K562 (cell line): ENCODE data around the gene PHLDB3. TPM values are rescaled to one million over a fixed set of nuclear protein-coding genes. Genes with fewer than 3 reads are reported as not detected.

Experiments
- EWSR1 ChIP-seq: fragments of 450-650 bp; IDR thresholded peaks from 2 replicates; pipeline ENCODE4 v1.6.1; 2018; ENCODE audit warnings: borderline replicate concordance, mild to moderate bottlenecking, low read depth, moderate library complexity; ENCODE audit not compliant: partially characterized antibody
- MAFK ChIP-seq: IDR thresholded peaks from 2 replicates; pipeline ENCODE4 v1.6.1; 2011; ENCODE audit warnings: low read length, improper control_type of control experiment
- polyA plus RNA-seq, 8 experiments: library from polyadenylated mRNA; depleted of rRNA in 4 of 8; stranded (reverse) in 5 of 8; unstranded in 3 of 8; fragments of >200 nt; fragmentation: Nextera tagmentation in 2 of 8; fragmentation: Illumina TruSeq in 1 of 8; extraction: Ambion mirVana in 2 of 8; extraction: Trizol in 1 of 8; gene quantifications; 2 replicates each; pipeline versions ENCODE4 v1.2.1 to v1.2.3, GENCODE V29; 2011 to 2014; ENCODE audit warnings: inconsistent platforms in 1 of 8, missing spikeins in 1 of 8
- total RNA-seq, 7 experiments: library from RNA; depleted of rRNA in 6 of 7; stranded (reverse); fragments of >200 nt in 6 of 7; fragmentation: Illumina TruSeq in 2 of 7; extraction: Trizol in 2 of 7; gene quantifications; 2 replicates each; pipeline versions ENCODE4 v1.2.1 to v1.2.3, GENCODE V29; 2011 to 2021; ENCODE audit warnings: low replicate concordance in 1 of 7
- TF ChIP-seq, protein P1 (sequence below): IDR thresholded peaks from 2 replicates; pipeline ENCODE4 v1.6.1; 2016; ENCODE audit warnings: missing genetic modification characterization, missing compliant biosample characterization
- TF ChIP-seq, protein P2 (sequence below), 2 experiments: IDR thresholded peaks in 1 of 2; conservative IDR thresholded peaks in 1 of 2; 2 replicates each; pipeline ENCODE4 v1.6.1; 2016; ENCODE audit warnings: low read depth in 2 of 2, mild to moderate bottlenecking in 1 of 2, missing compliant biosample characterization in 1 of 2, missing genetic modification characterization in 1 of 2, moderate library complexity in 1 of 2

Gene PHLDB3
- total and polyA plus RNA-seq, 9 of the 15 experiments (the other 6 are each of a cell fraction or from before 2014, with no cell fraction given): 0.04 to 23.5 (median 3.9) TPM

GRCh38 chr19:43457809-43458208 lies 46.7 kb downstream of the PHLDB3 start (continued):
- TF ChIP-seq, protein P1, sequence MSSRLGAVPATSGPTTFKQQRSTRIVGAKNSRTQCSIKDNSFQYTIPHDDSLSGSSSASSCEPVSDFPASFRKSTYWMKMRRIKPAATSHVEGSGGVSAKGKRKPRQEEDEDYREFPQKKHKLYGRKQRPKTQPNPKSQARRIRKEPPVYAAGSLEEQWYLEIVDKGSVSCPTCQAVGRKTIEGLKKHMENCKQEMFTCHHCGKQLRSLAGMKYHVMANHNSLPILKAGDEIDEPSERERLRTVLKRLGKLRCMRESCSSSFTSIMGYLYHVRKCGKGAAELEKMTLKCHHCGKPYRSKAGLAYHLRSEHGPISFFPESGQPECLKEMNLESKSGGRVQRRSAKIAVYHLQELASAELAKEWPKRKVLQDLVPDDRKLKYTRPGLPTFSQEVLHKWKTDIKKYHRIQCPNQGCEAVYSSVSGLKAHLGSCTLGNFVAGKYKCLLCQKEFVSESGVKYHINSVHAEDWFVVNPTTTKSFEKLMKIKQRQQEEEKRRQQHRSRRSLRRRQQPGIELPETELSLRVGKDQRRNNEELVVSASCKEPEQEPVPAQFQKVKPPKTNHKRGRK: no peak
- TF ChIP-seq, protein P2, sequence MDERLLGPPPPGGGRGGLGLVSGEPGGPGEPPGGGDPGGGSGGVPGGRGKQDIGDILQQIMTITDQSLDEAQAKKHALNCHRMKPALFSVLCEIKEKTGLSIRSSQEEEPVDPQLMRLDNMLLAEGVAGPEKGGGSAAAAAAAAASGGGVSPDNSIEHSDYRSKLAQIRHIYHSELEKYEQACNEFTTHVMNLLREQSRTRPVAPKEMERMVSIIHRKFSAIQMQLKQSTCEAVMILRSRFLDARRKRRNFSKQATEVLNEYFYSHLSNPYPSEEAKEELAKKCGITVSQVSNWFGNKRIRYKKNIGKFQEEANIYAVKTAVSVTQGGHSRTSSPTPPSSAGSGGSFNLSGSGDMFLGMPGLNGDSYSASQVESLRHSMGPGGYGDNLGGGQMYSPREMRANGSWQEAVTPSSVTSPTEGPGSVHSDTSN (CRISPR knock-in tag; IDR thresholded peaks at IDR 0.05; ENCODE audit: low read depth): no peak
- TF ChIP-seq, protein P2 (tag; conservative IDR thresholded peaks at IDR 0.05; ENCODE audit: low read depth): peak; percentile 54
- TF ChIP-seq EWSR1: no peak
- TF ChIP-seq MAFK: peak; percentile 43; the same call in 1 of the 2 replicates
- TF ChIP-seq, all 486 proteins: peak for 30
